ENCODE results near the gene NECTIN1.
"Not testable (repeated sequence)": the region's sequence is repeated elsewhere in the genome, so short reads cannot be mapped to it uniquely, and the experiment has no call there.

Gene NECTIN1

DNA sequence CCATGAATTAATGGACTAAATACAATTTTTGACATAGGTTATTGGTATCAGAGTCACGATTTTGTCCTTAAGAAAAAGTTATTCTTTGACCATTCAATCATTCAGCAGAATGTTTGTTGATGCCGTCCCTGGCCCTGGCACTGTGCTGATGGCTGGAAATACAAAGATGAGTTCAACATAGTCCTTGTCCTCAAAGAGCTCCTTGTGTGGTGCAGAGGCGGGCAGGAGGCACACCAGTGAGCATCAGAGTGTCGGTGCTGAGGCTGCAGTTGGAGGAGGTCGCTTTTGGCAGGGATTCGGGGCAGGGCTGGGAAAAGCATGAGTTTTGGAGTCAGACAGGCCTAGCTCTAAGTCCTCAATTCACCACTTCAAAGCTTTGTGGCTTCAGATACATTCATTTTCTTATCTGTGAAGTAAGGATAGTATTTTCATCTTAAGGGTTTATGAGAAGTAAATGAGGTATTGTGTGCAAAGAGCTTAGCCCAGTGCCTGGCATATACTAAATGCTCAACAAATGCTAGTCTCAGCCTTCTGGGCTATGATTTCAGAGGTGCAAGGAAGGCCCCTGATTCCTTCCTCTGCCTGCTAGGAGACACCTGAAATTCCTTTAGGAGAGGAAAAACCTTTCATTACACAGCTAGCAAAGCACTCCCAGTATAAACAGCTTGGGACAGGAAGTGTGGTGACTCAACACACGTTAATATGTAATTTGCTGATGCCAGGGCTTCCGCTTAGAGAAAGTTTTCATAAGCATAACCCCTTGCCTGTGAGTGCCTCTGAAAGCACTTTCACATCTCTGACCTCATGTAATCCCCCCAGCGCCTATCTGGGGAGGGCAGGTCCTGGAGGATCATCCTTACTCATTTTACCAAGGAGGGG, 113.8 kb downstream of the NECTIN1 start:
- DNase-seq, result no peak

DNA sequence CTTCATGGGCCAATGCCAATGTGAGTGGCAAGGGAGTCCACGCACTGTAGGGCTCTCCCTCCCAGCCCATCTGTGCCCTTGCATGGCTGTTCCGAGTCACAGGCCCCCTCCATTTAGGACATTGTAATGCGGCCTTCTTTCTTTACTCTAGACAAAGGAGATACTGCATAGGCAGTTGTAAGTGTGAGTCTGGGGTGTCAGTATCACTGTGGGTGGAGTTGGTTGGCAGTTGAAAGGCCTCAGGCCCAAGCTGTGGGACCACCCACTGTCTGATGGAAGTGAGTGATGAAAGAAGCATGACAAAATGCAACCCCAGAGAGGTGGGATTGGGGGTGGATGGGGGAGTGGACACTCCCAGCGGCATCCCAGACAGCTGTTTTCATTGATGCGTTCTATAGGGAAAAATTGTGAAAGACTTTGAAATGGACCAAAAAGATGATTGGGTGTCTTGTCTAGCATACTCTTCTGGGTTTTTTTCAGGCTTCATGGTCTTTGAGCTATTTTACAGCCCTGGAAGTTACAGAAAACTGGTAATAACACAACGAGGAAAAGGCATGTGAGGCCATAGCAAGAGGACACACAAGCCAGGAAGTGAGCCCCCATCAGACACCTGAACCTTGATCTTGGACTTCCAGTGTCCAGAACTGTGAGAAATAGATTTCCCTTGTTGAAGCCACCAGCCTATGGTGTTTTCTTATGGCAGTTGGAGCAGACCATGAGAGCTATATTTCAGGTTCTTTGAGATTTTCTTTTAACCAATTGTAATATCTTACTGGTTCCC, 114.6 kb downstream of the NECTIN1 start:
- DNase-seq, result no peak

DNA sequence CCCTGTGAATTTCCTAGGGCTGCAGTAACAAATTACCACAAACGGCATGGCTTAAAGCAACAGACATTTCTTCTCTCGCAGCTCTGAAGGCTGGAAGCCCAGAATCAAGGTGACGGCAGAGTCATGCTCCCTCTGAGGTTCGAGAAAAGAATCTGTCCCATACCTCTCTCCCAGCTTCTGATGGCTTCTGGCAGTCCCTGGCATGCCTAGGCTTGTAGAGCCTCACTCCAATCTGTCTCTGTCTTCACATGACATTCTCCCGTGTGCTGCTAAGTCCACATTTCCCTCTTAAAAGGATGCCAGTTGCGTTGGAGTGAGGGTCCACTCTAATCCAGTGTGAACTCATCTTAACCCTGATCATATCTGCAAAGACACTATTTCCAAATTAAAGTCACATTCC, 116.2 kb downstream of the NECTIN1 start:
- no peak for DNase-seq

DNA sequence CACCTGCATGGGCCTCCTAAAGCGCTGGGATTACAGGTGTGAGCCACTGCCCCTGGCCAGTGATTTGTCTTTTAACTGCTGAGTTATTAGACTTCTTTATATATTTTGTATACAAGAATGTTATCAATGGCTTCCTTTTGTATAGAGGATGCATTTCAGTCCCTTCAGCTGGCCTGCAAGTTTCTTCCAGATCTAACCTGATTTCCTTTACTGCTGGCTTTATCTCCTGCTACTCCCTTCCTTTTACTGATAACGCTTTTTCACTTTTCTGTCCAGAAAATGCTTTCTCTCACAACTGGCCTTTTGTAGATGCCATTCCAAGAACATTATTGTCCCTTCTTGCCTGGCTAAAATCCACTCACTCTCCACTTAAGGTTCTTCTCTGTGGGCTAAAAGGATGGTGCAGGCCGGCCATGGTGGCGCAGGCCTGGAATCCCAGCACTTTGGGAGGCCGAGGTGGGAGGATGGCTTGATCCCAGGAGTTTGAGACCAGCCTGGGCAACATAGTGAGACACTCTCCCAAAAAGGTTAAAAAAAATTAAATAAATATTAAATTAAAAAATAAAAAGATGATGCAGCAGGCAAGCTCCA, 118.1 kb downstream of the NECTIN1 start:
- DNase-seq, result no peak

DNA sequence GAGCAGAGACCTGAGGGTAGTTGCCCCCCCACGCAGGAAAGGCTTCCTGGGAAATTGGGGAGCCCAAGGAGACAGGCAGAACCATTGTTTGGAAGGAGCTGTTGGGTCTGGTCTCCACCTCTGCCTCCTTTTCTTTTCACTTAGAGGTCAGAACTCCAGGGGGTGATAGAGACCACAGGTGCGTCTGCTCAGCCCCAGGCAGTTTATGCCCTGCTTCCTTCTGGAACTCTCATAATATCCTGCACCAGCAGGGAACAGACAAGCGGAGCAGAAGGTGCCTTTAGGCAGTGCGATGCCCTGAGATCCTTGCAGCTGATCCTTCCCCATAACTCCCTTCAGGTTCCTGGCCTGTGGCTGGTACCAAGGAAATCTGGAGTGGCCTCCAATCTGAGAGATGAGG, 120.2 kb downstream of the NECTIN1 start:
- DNase-seq, result no peak

DNA sequence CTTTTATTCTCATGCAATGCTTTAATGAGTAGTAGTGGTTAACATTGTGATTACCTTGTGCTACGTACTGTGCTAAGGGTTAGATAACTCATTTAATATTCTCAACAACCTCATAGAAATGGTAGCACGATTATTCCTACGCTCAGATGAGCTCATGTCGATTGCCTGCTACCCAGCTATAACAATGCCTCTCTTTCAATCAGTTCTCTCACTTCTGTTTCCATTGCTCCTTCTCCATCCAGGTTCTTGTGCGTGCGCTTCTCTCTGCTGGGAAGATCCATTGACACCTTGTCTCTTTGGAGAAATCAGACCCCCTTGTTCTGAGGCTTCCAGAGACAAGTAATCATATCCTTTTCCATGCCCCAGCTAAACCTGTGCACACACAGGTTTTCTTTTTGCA, 120.8 kb downstream of the NECTIN1 start:
- no peak for DNase-seq

DNA sequence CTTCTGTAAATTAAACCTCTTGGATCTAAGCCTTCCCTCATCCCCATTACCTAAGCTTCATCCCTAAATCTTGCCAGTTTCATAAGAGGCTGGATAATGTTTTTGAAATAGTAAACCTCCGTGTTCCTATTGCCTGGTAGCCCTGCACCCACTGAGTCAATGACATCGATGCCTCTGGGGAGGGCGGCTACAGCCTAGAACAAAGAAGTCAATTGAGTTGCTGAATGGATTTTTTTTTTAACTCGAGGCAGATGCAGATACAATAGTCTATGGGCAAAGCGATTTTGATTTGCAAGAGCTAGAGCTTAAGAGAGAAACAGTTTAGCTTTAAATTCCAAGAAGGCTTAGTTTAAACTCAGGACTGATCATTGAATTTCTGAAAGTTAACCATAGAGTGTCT, 121.3 kb downstream of the NECTIN1 start:
- no peak for DNase-seq

DNA sequence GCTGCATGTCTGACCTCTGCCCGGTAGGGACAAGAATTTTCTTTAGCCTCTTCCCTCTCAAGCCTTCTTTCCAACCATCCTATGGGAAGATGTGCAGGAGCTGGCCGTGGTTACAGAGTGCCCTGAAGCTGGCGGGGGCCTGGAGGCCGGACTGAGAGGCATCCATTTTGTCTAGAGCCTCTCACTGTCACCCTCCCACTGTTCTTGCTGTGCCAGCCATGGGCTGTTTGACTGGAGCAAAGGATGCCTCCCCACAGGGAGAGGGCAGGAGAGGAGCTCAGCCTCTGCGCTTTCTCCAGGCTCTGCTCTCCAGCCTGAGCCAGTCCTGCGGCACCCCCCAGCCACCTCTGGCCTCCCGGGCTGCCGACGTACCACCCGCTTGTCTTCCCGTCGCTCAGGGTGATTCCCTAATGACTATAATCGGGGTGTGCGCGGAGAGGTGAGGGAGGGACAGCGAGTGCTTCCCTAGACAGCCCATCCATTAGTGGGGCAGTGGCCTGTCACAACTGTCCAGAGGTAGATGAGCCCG, 123.8 kb downstream of the NECTIN1 start:
- no peak for DNase-seq

DNA sequence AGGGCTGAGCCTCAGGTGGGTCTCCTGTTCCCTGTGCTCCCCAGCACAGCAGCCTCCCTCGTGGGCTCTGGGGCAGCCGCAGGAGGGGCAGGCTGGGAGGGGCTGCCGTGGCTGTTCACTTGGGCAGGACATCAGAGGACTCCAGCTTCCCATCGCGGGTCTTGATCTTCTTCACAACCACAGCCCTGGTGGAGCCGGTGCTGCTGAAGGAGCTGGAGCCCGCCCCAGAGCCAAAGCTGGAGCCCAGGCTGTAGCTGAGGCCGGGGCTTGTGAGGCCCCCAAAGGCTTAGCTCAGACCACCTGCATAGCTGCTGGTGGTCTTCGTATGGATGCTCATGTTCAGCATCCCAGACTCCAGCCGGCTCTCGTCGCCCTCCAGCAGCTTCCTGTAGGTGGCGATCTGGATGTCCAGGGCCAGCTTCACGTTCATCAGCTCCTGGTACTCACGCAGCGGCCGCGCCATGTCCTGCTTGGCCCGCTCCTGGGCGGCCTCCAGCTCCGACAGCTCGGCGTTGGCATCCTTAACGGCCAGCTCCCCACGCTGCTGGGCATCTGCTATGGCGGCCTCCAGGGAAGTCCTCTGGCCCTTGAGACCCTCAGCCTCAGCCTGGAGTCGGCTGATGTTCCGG, 126.1 kb downstream of the NECTIN1 start:
- no peak for DNase-seq

DNA sequence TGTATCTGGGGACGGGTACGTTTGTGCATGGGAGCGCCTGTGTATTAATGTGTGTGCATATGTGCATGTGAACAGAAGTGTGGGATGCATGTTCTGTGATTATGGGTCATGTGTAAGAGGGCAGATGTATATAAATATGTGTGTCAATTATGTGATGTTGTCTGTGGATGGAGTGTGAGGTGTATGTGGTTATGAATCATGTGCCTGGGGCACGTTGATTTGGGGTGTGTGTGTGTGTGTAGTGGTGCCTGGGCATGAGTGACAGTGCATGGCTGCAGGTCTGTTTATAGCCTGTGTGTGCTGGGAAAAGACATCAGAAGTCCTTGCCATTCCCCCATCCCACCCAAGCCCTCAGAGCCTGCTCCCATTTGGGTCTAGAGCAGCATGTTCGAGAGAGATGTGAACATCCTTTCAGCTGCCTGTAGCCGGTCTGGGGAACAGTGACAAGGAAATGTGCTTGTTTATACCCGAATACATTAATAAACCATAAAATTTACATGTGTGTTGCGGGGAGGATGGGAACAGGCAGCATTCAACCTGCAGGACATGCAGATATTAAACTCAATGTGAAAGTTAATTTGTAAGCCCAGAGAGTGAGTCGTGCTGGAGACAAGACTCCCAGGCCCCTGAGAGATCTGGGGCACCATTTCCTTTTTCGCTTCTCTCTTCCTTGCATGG, 129.0 kb downstream of the NECTIN1 start:
- no peak for DNase-seq

DNA sequence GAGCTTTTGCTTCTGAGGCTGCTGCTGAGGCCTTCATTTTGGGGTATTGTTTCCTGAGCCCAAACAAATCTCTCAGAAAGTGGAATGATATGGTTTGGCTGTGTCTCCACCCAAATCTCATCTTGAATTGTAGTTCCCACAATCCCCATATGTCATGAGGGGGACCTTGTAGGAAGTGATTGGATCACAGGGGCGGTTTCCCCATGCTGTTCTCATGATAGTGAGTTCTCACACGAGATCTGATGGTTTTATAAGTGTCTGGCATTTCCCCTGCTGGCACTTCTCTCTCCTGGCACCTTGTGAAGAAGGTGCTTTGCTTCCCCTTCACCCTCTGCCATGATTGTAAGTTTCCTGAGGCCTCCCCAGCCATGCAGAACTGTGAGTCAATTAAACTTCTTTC, 133.1 kb downstream of the NECTIN1 start:
- not testable (repeated sequence) for DNase-seq

DNA sequence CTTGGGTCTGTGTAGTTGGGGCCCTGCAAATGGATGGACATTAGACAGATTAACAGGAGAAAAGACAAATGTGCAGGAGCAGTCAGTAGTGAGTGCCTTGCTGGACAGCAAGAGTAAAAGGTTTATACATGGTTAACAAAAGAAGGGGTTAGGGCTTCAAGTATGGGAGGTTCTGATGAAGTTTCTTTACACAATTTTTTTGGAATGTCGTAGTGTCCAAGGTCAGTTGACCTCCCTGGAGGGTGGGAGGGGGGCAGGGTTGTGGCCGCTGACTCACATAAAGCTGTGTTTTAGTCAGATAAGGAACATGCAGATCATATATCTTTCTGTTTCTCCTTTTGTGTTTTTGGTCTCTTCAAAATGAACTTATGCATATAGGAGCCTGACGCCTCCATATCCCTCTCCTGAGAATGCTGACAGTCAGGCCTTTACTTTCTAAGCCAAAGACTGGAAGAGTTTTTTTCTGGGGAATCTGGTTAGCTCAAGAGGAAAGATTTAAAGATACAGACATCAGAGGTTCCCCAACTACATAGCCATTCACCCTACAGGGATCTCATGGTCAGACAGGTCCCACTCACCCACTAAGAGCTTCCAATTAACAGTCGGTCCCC, 134.3 kb downstream of the NECTIN1 start:
- no peak for DNase-seq

DNA sequence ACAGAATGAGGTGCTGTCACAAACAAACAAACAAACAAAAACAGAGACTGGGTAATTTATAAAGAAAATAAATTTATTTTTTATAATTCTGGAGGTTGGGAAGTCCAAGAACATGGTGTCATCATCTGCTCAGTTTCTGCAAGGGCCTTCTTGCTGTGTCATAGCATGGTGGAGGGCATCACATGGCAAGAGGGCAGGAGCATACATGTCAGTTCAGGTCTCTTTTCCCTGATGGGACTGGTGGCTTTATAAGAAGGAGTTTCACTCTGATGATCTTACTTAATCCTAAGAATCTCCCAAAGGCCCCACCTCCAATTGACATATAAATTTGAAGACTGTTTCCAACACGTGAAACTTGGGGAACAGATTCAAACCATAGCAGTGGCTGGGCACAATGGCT, 135.7 kb downstream of the NECTIN1 start:
- no peak for DNase-seq

DNA sequence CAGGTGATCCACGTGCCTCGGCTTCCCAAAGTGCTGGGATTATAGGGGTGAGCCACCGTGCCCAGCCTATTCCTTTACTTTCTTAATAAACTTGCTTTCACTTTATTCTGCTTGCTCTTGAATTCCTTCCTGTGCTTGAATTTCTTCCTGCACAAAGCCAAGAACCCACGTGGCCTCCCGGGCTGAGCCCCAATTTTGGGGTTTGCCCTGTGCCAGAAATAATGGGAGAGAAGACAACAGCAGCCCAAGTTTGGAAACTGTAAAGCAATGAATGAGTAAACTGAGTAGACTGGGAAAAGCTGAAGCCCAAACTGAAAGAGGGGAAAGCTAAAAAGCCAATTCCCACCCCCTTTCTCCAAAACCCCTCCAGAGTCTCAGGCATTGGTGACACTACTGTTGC, 136.4 kb downstream of the NECTIN1 start:
- no peak for DNase-seq

DNA sequence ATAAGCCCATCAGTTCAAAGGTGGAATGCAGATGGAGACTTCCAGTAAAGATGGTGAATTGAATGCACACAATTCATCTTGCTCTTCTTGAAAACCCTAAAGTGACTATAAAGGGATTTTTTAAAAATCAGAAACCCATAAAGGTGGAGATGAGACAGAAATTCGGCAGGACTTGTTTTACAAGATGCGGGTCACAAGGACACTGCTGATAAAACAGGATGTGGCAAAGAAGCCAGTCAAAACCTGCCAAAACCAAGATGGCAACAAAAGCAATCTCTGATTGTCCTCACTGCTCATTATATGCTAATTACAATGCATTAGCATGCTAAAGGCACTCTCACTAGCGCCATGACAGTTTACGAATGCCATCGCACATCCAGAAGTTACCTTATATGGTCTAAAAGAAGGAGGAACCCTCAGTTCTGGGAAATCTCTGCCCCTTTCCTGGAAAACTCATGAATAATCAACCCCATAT, 137.1 kb downstream of the NECTIN1 start:
- no peak for DNase-seq

DNA sequence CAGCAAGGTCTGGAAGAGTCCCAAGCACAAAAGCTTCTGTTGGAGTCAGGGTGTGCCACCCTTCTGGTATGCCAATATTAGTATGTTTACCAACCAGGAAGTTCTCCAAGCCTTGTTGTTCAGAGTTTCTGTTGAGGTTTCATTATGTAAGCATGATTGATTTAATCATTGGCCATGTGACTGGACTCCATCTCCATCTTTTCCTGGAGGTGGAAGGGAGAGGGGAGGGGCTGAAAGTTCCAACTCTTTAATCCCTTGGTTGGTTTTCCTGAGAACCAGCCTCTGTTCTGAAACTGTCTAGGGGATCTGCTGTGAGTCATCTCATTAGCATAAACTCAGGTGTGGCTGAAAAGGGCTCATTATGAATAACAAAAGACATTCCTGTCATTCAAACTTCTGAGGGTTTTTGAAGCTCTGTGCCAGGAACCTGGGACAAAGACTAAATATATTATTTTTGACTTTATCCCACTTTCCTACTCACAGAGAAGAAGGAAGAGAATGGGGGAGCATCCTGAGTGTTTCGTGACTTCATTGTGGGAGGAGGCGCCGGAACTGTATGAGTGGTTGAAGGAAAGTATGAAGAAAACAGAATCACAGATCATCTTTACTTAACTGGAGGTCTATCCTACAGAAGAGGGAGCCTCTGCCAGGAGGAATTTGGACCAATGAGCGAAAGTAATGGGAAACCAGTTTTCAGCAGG, 138.2 kb downstream of the NECTIN1 start:
- DNase-seq, result no peak

DNA sequence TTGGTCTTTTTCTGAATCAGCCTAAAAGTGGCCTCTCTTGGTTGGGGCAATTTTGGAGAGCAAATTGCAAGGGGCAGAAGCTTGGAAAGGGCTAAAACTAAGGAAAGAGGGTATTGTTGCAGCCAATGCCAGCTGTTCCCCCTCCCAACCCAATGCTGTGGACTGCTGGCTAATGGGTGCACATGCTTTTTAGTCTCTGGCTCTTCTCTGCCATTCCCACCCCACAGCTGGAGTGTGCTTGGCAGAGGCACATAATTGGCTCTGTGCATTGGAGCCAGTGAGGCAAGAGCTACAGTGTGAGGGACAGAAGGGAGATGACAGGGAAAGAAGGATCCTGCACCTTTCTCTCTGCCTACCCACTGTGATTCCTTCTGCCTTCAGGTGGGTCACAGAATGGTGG, 140.0 kb downstream of the NECTIN1 start:
- no peak for DNase-seq
